Erythroblast (primary cell): ENCODE data around the gene GLP2R.

Source experiments
- DNase-seq, 2 experiments: peaks; one replicate each; lab custom pipeline; 2025; lab: John Stamatoyannopoulos, UW
- GATA1 ChIP-seq: IDR thresholded peaks from 2 replicates; pipeline ENCODE4 v1.6.1; 2011; ENCODE audit warnings: low read depth, mild to moderate bottlenecking, control low read depth, low read length, moderate library complexity
- POLR2A ChIP-seq: IDR thresholded peaks from 2 replicates; pipeline ENCODE4 v1.6.1; 2011; ENCODE audit warnings: mild to moderate bottlenecking, low read length

GLP2R gene

DNA sequence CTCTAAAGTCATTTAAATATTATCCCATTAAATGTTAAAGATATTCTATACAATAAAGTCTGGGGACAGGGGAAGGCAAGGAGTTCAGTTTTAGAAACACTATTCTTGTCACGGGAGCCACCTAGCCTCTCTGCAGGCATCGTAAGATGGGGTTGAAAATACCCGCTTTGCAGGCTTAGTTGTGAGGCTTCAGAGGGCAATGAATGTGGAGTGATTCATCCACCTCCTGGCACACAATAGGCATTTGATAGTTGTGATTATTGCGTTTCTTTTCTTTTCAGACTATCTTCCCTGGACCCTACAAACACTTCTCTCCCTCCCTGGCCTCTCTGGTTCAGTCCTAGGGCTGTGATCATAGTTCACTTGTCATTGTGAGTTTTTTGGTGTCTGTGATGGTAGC lies 19.6 kb downstream of the GLP2R start:
- no peak for TF ChIP-seq POLR2A
- no peak for TF ChIP-seq GATA1
- no peak for DNase-seq

DNA sequence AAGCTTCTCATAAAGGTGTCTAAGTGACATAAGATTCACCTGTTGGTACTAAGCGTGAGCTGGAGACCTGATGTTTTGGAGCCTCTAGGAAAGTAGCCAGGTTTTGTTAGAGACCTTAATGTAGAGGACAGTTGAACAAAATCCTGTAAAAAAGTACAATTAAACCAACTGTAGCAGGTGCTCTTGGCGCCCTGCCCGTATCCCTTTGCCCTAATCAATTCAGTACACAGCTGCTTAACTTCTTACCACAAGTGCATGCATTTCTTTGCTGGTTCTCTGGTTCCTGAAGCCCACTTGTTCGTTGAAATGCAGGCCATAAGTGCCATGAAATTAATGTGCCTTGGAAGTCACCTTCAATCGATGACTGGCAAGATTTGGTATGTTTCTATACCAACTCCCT lies 24.4 kb downstream of the GLP2R start:
- TF ChIP-seq POLR2A (no peak), GATA1 (no peak)
- DNase-seq, result no peak

DNA sequence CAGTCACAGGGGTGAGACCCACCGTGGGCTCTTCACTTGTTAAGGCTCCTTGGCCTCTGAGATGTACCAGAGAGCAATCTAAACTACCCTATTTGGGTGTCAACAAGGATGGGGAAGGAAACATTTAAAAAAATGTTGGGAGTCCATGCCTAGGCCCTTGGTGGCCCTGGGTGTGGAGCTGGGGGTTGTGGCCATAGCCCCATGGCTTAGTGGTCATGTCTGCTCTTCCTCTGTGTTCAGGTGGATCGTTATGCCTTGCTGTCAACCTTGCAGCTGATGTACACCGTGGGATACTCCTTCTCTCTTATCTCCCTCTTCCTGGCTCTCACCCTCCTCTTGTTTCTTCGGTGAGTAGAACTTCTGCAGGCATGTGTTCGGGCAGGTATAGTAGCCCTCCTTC lies 28.5 kb downstream of the GLP2R start:
- no peak for DNase-seq

DNA sequence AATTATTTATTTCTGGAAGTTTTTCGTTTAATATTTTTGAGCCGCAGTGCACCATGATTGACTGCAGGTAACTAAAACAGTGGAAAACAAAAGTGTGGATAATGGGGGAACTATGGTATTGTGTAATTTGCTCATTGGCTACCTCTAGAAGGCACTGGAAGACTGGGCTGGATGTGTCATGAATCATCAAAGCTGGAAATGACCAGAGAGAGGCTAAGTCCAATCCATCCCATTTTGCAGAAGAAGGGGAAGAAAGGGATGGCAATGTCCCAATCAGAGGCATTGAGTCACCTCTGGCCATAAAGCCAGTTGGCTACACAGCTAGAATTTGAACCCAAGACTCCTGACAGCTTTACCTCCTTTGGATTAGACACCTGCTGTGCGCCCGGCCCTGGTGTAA lies 29.3 kb downstream of the GLP2R start:
- DNase-seq, result no peak
- TF ChIP-seq POLR2A (no peak), GATA1 (no peak)

More for the DNA sequence above, 28.5 kb downstream of the GLP2R start:
- TF ChIP-seq POLR2A, result no peak
- no peak for TF ChIP-seq GATA1

DNA sequence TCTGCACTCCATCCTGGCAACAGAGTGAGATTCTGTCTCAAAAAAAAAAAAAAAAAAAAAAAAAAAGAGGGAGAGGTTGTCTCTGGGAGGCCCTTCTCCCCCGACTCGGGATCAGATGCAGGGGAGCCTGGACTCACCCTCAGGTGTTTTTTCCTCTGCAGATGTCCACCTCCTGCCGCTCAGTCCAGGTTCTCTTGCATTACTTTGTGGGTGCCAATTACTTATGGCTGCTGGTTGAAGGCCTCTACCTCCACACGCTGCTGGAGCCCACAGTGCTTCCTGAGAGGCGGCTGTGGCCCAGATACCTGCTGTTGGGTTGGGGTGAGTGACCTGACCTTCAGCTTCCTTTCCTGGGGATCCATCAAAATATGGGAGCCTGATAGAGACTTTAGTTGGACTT lies 34.1 kb downstream of the GLP2R start:
- TF ChIP-seq GATA1 (no peak), POLR2A (no peak)
- no peak for DNase-seq

DNA sequence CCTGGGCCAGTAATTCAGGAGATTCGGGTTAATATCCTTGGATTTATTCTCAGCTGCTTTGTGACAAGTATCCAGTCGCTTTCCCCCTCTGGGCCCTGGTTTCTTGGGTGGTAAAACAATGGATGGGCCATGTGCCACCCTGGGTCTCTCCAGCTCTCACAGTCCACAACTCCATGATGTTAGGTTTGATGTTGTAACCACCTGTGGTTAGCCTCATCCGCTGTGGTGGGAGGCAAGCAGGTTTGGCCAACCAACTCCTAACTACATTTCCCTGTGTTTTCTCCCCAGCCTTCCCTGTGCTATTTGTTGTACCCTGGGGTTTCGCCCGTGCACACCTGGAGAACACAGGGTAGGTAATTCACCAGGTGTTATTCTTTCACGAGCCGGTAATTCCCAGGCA lies 35.1 kb downstream of the GLP2R start:
- TF ChIP-seq GATA1, result no peak
- TF ChIP-seq POLR2A, result no peak

DNA sequence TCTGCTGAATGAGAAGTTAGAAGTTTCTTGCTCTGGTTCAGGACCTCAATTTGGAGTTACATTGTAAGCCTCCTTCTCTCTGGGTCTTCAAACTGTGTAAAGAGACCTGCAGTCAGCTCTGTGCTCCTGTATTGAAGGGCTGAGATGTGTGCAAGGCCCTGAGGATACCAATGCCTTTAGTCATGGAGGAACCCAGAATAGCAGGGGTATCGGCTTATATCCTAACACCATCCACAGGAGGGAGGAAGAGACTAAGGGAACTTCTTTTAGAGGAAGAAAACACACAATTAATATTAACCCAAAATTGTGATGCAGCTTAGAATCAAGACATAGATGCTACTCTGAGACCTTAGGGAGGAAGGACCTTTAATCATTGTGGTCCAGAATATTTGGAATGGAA lies 36.5 kb downstream of the GLP2R start:
- no peak for DNase-seq
- TF ChIP-seq POLR2A, result no peak
- no peak for TF ChIP-seq GATA1

More for the DNA sequence above, 35.1 kb downstream of the GLP2R start:
- no peak for DNase-seq

DNA sequence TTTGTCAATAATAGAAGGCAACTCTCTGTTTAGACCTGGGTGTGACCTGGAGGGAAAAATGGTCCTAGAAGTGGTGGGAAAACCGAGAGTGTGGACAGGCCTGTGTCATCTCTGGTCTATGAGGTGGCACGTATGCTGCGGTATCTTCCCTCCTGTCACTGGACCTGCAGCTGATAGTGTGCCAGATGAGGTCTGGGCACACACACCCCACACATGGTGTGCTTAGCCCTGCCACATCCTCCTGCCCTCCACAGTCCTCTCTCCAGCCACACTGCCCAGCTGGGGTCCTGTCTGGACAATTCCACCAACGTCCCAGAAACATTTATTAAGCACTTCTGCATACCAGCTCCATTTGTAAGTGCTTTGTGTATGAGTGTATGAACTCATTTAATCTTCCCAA lies 37.2 kb downstream of the GLP2R start:
- DNase-seq, result no peak
- TF ChIP-seq GATA1 (no peak), POLR2A (no peak)

DNA sequence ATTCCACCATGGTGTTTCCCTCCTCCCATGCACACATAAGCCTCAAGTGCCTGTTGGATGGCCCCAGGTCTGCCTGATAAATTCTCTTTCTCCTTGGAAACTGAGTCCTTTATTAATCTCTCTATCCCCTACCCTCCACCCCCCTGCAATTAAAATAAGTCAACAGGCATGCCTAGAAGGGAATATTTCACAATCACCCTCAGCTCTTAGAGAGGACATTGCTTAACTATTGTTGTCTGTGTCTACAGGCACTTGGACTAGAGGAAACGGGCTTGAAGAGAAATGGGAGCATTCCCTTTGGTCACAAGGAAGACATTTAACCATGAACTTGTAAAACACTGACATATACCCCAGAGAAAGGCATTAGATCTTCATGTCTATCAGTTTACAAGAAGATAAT lies 39.9 kb downstream of the GLP2R start:
- no peak for TF ChIP-seq POLR2A
- no peak for TF ChIP-seq GATA1
- DNase-seq, result no peak

DNA sequence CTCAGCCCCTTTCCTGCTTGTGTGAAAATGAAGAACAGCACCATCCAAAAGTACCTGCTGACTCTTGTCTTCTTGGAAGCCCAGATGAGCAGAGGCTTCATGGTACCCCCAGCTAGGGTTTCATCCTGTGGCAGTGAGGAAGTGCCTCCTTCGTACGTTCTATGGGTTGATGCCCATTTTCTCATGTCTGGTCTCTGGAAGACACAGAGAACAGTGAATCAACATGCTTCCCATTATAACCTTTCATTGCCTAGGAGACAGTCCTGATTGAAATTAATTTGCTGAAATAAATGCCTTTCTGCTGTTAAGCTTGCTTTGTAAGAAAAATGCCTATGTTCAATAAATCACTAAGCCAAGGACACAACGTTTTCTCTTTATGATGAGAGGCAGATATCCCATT lies 42.8 kb downstream of the GLP2R start:
- TF ChIP-seq GATA1 (no peak), POLR2A (no peak)
- DNase-seq, result no peak

DNA sequence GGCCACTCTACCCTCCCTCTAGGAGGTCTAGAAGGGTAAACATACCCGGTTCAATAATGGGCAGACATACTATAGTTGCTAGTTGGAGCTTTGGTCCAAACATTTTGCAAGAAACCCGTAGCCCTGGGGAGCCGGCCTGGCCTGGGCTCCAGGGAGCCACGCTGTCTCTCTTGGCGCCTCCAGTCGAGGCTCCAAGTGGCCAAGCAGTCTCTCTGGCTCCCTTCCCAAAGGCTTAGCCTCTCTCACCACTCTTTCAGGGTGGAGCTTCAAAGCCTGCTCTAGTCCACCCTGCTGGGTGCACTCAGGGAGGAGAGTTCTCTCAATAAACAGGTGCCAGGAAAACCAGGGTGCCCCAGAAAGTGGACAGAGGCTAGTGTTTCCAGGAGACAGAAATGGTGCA lies 47.1 kb downstream of the GLP2R start:
- TF ChIP-seq GATA1 (no peak), POLR2A (no peak)
- DNase-seq, result no peak

DNA sequence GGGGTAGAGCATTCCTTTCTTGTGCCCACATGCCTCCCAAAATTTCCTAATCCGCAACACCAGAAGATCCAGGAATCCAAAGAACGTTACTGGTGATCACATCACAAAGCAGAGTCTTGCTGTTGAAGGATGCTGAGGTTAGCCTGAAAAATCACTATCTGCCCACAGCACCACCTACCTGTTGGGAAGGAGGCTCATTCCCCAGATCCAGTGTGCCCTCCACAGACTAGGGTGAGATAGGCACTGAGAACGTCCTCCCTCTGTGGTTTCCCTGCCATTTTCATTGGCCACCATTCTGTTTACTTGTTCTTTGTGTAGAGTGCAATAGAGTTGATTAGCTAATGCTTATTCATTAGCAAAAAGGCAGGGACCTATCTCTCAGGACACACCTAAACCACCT lies 49.0 kb downstream of the GLP2R start:
- TF ChIP-seq POLR2A, result no peak
- no peak for TF ChIP-seq GATA1
- DNase-seq, result no peak

DNA sequence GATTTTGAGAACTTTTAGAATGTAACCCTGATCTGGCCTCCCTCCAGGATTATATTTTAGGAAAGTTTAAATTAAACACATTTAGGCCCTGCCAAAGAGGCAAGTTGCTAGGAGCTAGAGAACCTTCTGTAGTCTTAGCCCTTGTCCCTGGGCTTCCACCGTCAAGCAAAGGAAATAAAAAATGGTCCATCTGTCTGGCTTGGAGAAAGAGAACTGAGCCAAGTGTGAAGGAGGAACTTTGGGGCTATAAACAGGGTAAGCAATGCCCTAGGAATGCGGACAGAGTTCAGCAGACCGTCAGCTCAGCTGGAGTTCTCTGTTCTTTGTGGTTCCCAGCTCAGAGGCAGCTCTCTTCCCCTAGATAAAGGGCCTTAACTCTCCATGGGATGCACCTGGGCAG lies 49.7 kb downstream of the GLP2R start:
- DNase-seq, result no peak
- TF ChIP-seq POLR2A (no peak), GATA1 (no peak)

DNA sequence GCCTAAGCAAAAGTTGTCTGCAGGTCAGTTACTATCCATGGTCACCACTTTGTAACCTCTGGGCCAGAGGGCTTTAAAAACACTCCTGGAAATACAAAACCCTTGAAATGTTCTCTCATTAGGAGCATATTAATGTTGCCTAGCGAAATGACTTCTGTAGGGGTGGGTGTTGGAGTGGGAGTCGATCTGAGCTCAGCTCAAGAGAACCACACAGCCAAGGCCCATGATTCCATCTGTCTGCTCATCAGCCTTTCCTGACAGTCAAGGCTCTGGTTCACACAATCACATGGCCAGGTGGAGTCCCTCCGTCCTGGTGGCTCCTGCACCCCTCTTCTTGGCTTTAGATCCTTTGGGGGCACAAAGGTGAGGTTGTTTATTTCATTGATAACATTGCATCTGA lies 52.6 kb downstream of the GLP2R start:
- no peak for DNase-seq
- TF ChIP-seq POLR2A, result no peak

DNA sequence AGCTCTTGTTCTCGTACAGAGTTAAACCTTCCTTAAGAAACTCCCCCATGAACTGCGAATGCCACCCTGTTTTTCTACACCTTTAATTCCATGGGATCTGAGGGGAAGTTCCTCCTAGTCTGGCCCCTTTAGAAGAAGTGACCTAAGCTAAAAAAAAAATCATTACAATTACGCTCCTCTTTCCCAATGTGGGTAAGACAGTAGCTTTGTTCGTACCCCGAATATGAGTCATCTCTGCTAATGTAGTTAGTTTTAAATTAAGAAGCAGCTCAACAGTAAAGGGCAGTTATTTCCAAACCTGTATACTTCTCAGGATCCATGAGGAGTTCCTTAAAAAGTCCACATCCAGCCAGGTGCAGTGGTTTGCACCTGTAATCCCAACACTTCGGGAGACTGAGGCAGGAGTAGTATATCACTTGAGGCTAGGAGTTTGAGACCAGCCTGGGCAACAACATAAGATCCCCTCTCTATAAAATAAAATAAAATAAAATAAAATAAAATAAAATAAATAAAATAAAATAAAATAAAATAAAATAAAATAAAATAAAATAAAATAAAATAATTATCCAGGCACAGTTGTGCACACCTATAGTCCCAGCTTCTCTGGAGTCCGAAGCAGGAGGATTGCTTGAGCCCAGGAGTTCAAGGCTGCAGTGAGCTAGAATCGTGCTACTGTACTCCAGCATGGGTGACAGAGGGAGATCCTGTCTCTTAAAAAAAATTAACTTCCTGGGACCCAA lies 53.2 kb downstream of the GLP2R start:
- TF ChIP-seq GATA1, result no peak
- TF ChIP-seq POLR2A, result no peak
- DNase-seq, result no peak
